A673 (cell line): ENCODE data around the gene KANTR.

ENCODE experiments used
- EZH2 ChIP-seq: fragments of 200-600 bp; sonication (generic); IDR thresholded peaks from 2 replicates; pipeline ENCODE4 v1.6.1; 2017; ENCODE audit warnings: borderline replicate concordance, low read depth, mild to moderate bottlenecking, mixed read lengths, antibody characterized with exemption, low read length; ENCODE audit not compliant: poor library complexity, severe bottlenecking
- TF ChIP-seq, protein P1 (sequence below): fragments of 300-800, 200-600 bp; sonication (generic); conservative IDR thresholded peaks from 2 replicates; pipeline ENCODE4 v1.5.1; 2017; ENCODE audit warnings: low read depth, mild to moderate bottlenecking, antibody characterized with exemption, low read length, moderate library complexity, mixed read lengths

DNA sequence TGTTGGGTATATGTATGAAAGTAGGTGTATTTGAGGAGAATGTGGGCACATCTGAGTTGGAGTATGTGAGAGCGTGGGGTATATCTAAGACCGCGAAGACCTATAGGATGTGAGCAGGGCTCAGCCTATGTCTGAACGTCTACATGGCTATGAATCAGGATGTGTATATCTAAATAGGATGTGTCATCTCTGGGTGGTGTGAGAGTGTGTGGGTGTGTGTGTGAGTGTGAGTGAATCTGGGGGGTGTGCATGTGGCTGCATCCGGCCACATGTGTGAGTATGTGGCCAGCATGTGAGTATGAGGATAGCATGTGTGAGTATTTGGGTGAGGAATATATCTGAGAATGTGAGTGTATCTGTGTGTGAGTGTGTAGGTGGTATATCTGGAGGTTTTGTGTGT is 37.6 kb upstream of the KANTR start:
- TF ChIP-seq, protein P1, sequence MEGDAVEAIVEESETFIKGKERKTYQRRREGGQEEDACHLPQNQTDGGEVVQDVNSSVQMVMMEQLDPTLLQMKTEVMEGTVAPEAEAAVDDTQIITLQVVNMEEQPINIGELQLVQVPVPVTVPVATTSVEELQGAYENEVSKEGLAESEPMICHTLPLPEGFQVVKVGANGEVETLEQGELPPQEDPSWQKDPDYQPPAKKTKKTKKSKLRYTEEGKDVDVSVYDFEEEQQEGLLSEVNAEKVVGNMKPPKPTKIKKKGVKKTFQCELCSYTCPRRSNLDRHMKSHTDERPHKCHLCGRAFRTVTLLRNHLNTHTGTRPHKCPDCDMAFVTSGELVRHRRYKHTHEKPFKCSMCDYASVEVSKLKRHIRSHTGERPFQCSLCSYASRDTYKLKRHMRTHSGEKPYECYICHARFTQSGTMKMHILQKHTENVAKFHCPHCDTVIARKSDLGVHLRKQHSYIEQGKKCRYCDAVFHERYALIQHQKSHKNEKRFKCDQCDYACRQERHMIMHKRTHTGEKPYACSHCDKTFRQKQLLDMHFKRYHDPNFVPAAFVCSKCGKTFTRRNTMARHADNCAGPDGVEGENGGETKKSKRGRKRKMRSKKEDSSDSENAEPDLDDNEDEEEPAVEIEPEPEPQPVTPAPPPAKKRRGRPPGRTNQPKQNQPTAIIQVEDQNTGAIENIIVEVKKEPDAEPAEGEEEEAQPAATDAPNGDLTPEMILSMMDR: no peak
- no peak for TF ChIP-seq EZH2
